IMR-90 (cell line): ENCODE results near the gene ECM1. TPM values are rescaled to one million over a fixed set of nuclear protein-coding genes. Genes with fewer than 3 reads are reported as not detected.

Experiments used
- ATAC-seq: fragments of 200-7000 bp; cut with Tn5 transposase; 2 replicates; pipeline ENCODE4 v1.9.1; 2020; ENCODE audit warnings: low read depth, mild to moderate bottlenecking, moderate library complexity
- BruUV-seq: library from RNA; stranded (reverse); fragments of 400-500 nt; replicated peaks from 2 replicates; lab custom pipeline; 2021; lab: Mats Ljungman, UMichigan
- CTCF ChIA-PET: fragments of 300-600 bp; formaldehyde crosslinking; extraction: SDS; loops from one replicate; lab custom pipeline; 2021; ENCODE audit warnings: antibody characterized with exemption; lab: Yijun Ruan, JAX
- POLR2A ChIA-PET: fragments of 300-600 bp; sonication (Branson Sonifier 250); formaldehyde crosslinking; loops from one replicate; lab custom pipeline; 2022; ENCODE audit warnings: antibody characterized with exemption; ENCODE audit not compliant: unreplicated experiment; lab: Charles Lee
- DNase-seq: peaks from one replicate; pipeline ENCODE4 v3.0.0; 2013
- H2AFZ ChIP-seq: replicated peaks from 2 replicates; pipeline ENCODE3; 2013; ENCODE audit warnings: low read length, mild to moderate bottlenecking; ENCODE audit not compliant: poor library complexity
- H2AK5ac ChIP-seq: 2 replicates; pipeline ENCODE4 v1.6.1; 2013; ENCODE audit warnings: low read depth, low read length, inconsistent platforms
- H2AK9ac ChIP-seq: replicated peaks from 2 replicates; pipeline ENCODE3; 2013; ENCODE audit warnings: mild to moderate bottlenecking, low read depth, low read length, moderate library complexity; ENCODE audit not compliant: poor library complexity
- H2BK120ac ChIP-seq: 2 replicates; pipeline ENCODE4 v1.6.1; 2013; ENCODE audit warnings: low read depth, low read length, inconsistent platforms
- H2BK15ac ChIP-seq: 3 replicates; pipeline ENCODE4 v1.6.1; 2013; ENCODE audit warnings: low read depth, low read length, inconsistent platforms
- H2BK20ac ChIP-seq: 2 replicates; pipeline ENCODE4 v1.6.1; 2013; ENCODE audit warnings: low read depth, mild to moderate bottlenecking, inconsistent platforms, low read length, moderate library complexity
- H2BK5ac ChIP-seq: 2 replicates; pipeline ENCODE4 v1.6.1; 2013; ENCODE audit warnings: mild to moderate bottlenecking, low read depth, low read length, inconsistent platforms; ENCODE audit not compliant: poor library complexity, severe bottlenecking
- H3K14ac ChIP-seq: replicated peaks from 2 replicates; pipeline ENCODE4 v1.6.1; 2013; ENCODE audit warnings: low read depth, low read length, inconsistent platforms
- H3K18ac ChIP-seq: 2 replicates; pipeline ENCODE4 v1.6.1; 2013; ENCODE audit warnings: low read depth, low read length, control low read depth
- H3K23ac ChIP-seq: 2 replicates; pipeline ENCODE4 v1.6.1; 2013; ENCODE audit warnings: low read depth, low read length, inconsistent platforms
- H3K27ac ChIP-seq: 2 replicates; pipeline ENCODE4 v1.5.1; 2013; ENCODE audit warnings: mild to moderate bottlenecking, control low read depth, low read length; ENCODE audit not compliant: insufficient read depth
- H3K27me3 ChIP-seq: 2 replicates; pipeline ENCODE4 v1.6.1; 2013; ENCODE audit warnings: low read length; ENCODE audit not compliant: control insufficient read depth, insufficient read depth
- H3K36me3 ChIP-seq: 2 replicates; pipeline ENCODE4 v1.6.1; 2013; ENCODE audit warnings: low read length, mixed read lengths; ENCODE audit not compliant: control insufficient read depth, insufficient read depth
- H3K4ac ChIP-seq: 2 replicates; pipeline ENCODE4 v1.6.1; 2013; ENCODE audit warnings: low read depth, low read length, inconsistent platforms
- H3K4me1 ChIP-seq: 2 replicates; pipeline ENCODE4 v1.6.1; 2013; ENCODE audit warnings: low read length, mixed read lengths; ENCODE audit not compliant: control insufficient read depth, insufficient read depth
- H3K4me2 ChIP-seq: 2 replicates; pipeline ENCODE4 v1.6.1; 2013; ENCODE audit warnings: low read depth, mild to moderate bottlenecking, control low read depth, low read length, moderate library complexity
- H3K4me3 ChIP-seq: 2 replicates; pipeline ENCODE4 v1.5.1; 2013; ENCODE audit warnings: low read depth, mild to moderate bottlenecking, control low read depth, low read length, moderate library complexity; ENCODE audit not compliant: insufficient read depth
- H3K56ac ChIP-seq: 2 replicates; pipeline ENCODE4 v1.6.1; 2013; ENCODE audit warnings: low read length, inconsistent platforms; ENCODE audit not compliant: insufficient read depth; ENCODE audit errors: extremely low read depth
- H3K79me1 ChIP-seq, 2 experiments: 2 replicates each; pipeline ENCODE4 v1.6.1; 2013; ENCODE audit warnings: low read length in 2 of 2, inconsistent platforms in 1 of 2, low read depth in 1 of 2
- H3K9ac ChIP-seq: 2 replicates; pipeline ENCODE4 v1.6.1; 2013; ENCODE audit warnings: low read depth, low read length, control low read depth
- H3K9me1 ChIP-seq: 2 replicates; pipeline ENCODE4 v1.6.1; 2013; ENCODE audit warnings: low read length, inconsistent platforms; ENCODE audit not compliant: insufficient read depth
- H3K9me3 ChIP-seq: 2 replicates; pipeline ENCODE4 v1.6.1; 2013; ENCODE audit warnings: low read length; ENCODE audit not compliant: control insufficient read depth, insufficient read depth
- H4K20me1 ChIP-seq: 2 replicates; pipeline ENCODE4 v1.6.1; 2013; ENCODE audit warnings: low read length, inconsistent platforms; ENCODE audit not compliant: insufficient read depth
- H4K5ac ChIP-seq: 2 replicates; pipeline ENCODE4 v1.6.1; 2013; ENCODE audit warnings: mild to moderate bottlenecking, low read depth, low read length, control low read depth
- H4K8ac ChIP-seq, 2 experiments: 2 replicates each; pipeline ENCODE4 v1.6.1; 2013; ENCODE audit warnings: low read depth in 2 of 2, low read length in 2 of 2, control low read depth in 1 of 2, inconsistent platforms in 1 of 2
- H4K91ac ChIP-seq: 2 replicates; pipeline ENCODE4 v1.6.1; 2013; ENCODE audit warnings: low read depth, low read length, inconsistent platforms; ENCODE audit not compliant: insufficient read depth
- BHLHE40 ChIP-seq: fragments of 150-350 bp; IDR thresholded peaks from 2 replicates; pipeline ENCODE4 v1.6.1; 2016; ENCODE audit warnings: mild to moderate bottlenecking, low read depth, low read length
- CEBPB ChIP-seq: IDR thresholded peaks from 2 replicates; pipeline ENCODE4 v1.6.1; 2012; ENCODE audit warnings: low read depth, low read length, improper control_type of control experiment
- CTCF ChIP-seq: conservative IDR thresholded peaks from 2 replicates; pipeline ENCODE4 v1.5.1; 2012; ENCODE audit warnings: mild to moderate bottlenecking, low read depth, low read length, improper control_type of control experiment
- RCOR1 ChIP-seq: IDR thresholded peaks from 2 replicates; pipeline ENCODE4 v1.6.1; 2012; ENCODE audit warnings: mild to moderate bottlenecking, low read length, improper control_type of control experiment; ENCODE audit not compliant: insufficient replicate concordance
- SMC3 ChIP-seq: fragments of 150-350 bp; IDR thresholded peaks from 2 replicates; pipeline ENCODE4 v1.6.1; 2016; ENCODE audit warnings: low read depth, mild to moderate bottlenecking, antibody characterized with exemption, low read length, moderate library complexity
- WGBS, 2 experiments: methylation state at CpG; one replicate each; pipeline versions ENCODE4 v1.1.5 to v1.1.7; 2013; ENCODE audit warnings: missing lambda C conversion rate in 2 of 2; ENCODE audit not compliant: insufficient read length in 1 of 2; ENCODE audit errors: extremely low coverage in 2 of 2; 5-methylcytosine and 5-hydroxymethylcytosine counted together
- dilution Hi-C: fragments of 300-500 bp; cut with HindIII; formaldehyde crosslinking; loops from one replicate; pipeline ENCODE4 v1.14.3; 2018; ENCODE audit warnings: low sequenced_read_pairs; ENCODE audit not compliant: unreplicated experiment
- in situ Hi-C: fragments of 300-500 bp; cut with MboI; formaldehyde crosslinking; loops from 3 replicates; pipeline ENCODE4 v1.14.3; 2019; ENCODE audit warnings: low sequenced_read_pairs, inconsistent platforms, mixed read lengths
- intact Hi-C: fragments of 100-400 bp; cut with micrococcal nuclease; formaldehyde crosslinking; loops from 2 replicates; pipeline ENCODE4 v1.10.0; 2022
- polyA plus RNA-seq, 3 experiments: library from polyadenylated mRNA; depleted of rRNA; stranded (reverse); fragments of >200 nt; gene quantifications; 2 replicates each; pipeline ENCODE4 v1.2.3, GENCODE V29; 2012; ENCODE audit warnings: low replicate concordance in 1 of 3
- total RNA-seq: library from RNA; depleted of rRNA; stranded (reverse); fragments of >200 nt; gene quantifications from 2 replicates; pipeline ENCODE4 v1.2.3, GENCODE V29; 2012

Gene ECM1
- total and polyA plus RNA-seq, 2 of the 4 experiments (the other 2 are of a cell fraction) = 20.1 to 230 TPM

- POLR2A ChIA-PET = no interaction called here
- Histone ChIP-seq H2BK120ac (no peak overlapping the region), H3K4me1 (peaks cover 7% of the 10 kb centered on the region), H3K23ac (no peak overlapping the region), H3K36me3 (no peaks in the 10 kb centered on the region), H4K8ac (no peak overlapping the region), H4K91ac (no peak overlapping the region), H2BK20ac (no peak overlapping the region), H3K14ac (no peak overlapping the region), H3K27ac (no peak overlapping the region), H3K9me3 (no peaks in the 10 kb centered on the region), H2AK9ac (no peak overlapping the region), H2AFZ (no peak overlapping the region), H2AK5ac (no peak overlapping the region), H3K79me1 (peaks cover under 1 to 8% of the 10 kb centered on the region in 2 experiments; a peak in 1 of 4 replicates), H3K9ac (no peak overlapping the region), H3K18ac (no peak overlapping the region), H4K5ac (no peak overlapping the region), H3K4me3 (no peak overlapping the region), H3K9me1 (peaks cover 8% of the 10 kb centered on the region), H2BK5ac (no peak overlapping the region), H4K20me1 (no peaks in the 10 kb centered on the region), H3K4ac (no peak overlapping the region), H3K27me3 (no peaks in the 10 kb centered on the region), H2BK15ac (no peak overlapping the region), H3K56ac (no peak overlapping the region), H3K4me2 (no peak overlapping the region)
- no TSS peak for BruUV-seq
- intact Hi-C loops = no loop called here
- CTCF ChIA-PET = interaction anchor here (0.6 kb wide), 2 partner anchors 15 to 143 kb away, joined by 3 read pairs; no protein-coding TSS in a partner anchor
- DNase-seq (no peak), ATAC-seq (no peak)
- in situ Hi-C loops = no loop called here
- dilution Hi-C loops = no loop called here
- TF ChIP-seq BHLHE40 (no peak), CTCF (no peak), RCOR1 (no peak), CEBPB (no peak), SMC3 (no peak)
- WGBS, 2 experiments = no CpG with 5 or more reads among the region's 2 CpGs
Measured at GRCh38 chr1:150479927-150480352, 28.0 kb upstream of the ECM1 start.
